Neural cell (in vitro differentiated cells): ENCODE measurements around the gene ZBTB7C. TPM values are rescaled to one million over a fixed set of nuclear protein-coding genes. Genes with fewer than 3 reads are reported as not detected.

Experiments used
- H2AFZ ChIP-seq: fragments of 200-600, 300-800 bp; sonication (generic), shearing (Covaris generic); 2 replicates; pipeline ENCODE4 v1.6.0; 2014; ENCODE audit warnings: low read depth, mild to moderate bottlenecking, antibody characterized with exemption, low read length, moderate library complexity
- H3F3A ChIP-seq: fragments of 200-600 bp; shearing (Covaris generic); 2 replicates; pipeline ENCODE4 v1.6.1; 2016; ENCODE audit warnings: mild to moderate bottlenecking, moderate library complexity, mixed read lengths, antibody characterized with exemption, low read length; ENCODE audit not compliant: insufficient read depth, poor library complexity, severe bottlenecking
- H3K27ac ChIP-seq: fragments of 200-600, 300-800 bp; sonication (generic), shearing (Covaris generic); 2 replicates; pipeline ENCODE4 v1.5.1; 2014; ENCODE audit warnings: mild to moderate bottlenecking, low read length, moderate library complexity
- H3K27me3 ChIP-seq: fragments of 300-800, 200-600 bp; sonication (generic), shearing (Covaris generic); 2 replicates; pipeline ENCODE4 v1.6.0; 2014; ENCODE audit warnings: mild to moderate bottlenecking, low read depth, low read length, moderate library complexity; ENCODE audit not compliant: insufficient read depth
- H3K36me3 ChIP-seq: fragments of 300-800, 200-600 bp; sonication (generic), shearing (Covaris generic); 2 replicates; pipeline ENCODE4 v1.5.1; 2014; ENCODE audit warnings: mild to moderate bottlenecking, antibody characterized with exemption, low read length, moderate library complexity; ENCODE audit not compliant: insufficient read depth
- H3K4me2 ChIP-seq: fragments of 300-800, 200-600 bp; sonication (generic), shearing (Covaris generic); 2 replicates; pipeline ENCODE4 v1.6.0; 2014; ENCODE audit warnings: mild to moderate bottlenecking, low read length
- H3K4me3 ChIP-seq: fragments of 300-800, 200-600 bp; sonication (generic), shearing (Covaris generic); 2 replicates; pipeline ENCODE4 v1.5.1; 2014; ENCODE audit warnings: mild to moderate bottlenecking, low read length, moderate library complexity
- H3K79me2 ChIP-seq: fragments of 200-600 bp; shearing (Covaris generic); replicated peaks from 2 replicates; pipeline ENCODE4 v1.6.0; 2014; ENCODE audit warnings: mild to moderate bottlenecking, low read length, moderate library complexity; ENCODE audit not compliant: insufficient read depth
- H3K9ac ChIP-seq: fragments of 300-800, 200-600 bp; sonication (generic), shearing (Covaris generic); 2 replicates; pipeline ENCODE4 v1.6.1; 2016; ENCODE audit warnings: mild to moderate bottlenecking, low read length, mixed read lengths
- H3K9me2 ChIP-seq: fragments of 200-600 bp; shearing (Covaris generic); 2 replicates; pipeline ENCODE4 v1.6.1; 2016; ENCODE audit warnings: mild to moderate bottlenecking, low read length, mixed read lengths; ENCODE audit not compliant: insufficient read depth
- H3K9me3 ChIP-seq: fragments of 200-600, 300-800 bp; sonication (generic), shearing (Covaris generic); 2 replicates; pipeline ENCODE4 v1.6.1; 2016; ENCODE audit warnings: mild to moderate bottlenecking, mixed run types, low read length, moderate library complexity, mixed read lengths
- H4K20me1 ChIP-seq: fragments of 200-600 bp; shearing (Covaris generic); 2 replicates; pipeline ENCODE4 v1.6.1; 2016; ENCODE audit warnings: mild to moderate bottlenecking, mixed run types; ENCODE audit not compliant: insufficient read depth
- EP300 ChIP-seq: fragments of 450-650 bp; conservative IDR thresholded peaks from 2 replicates; pipeline ENCODE4 v1.6.1; 2014; ENCODE audit warnings: antibody characterized with exemption, mild to moderate bottlenecking, moderate library complexity; ENCODE audit not compliant: poor library complexity, severe bottlenecking
- EZH2 ChIP-seq: fragments of 200-600, 300-800 bp; shearing (Covaris generic), sonication (generic); IDR thresholded peaks from 2 replicates; pipeline ENCODE4 v1.6.1; 2014; ENCODE audit warnings: antibody characterized with exemption, low read length, borderline replicate concordance, mild to moderate bottlenecking; ENCODE audit not compliant: insufficient read depth, poor library complexity, severe bottlenecking
- MXI1 ChIP-seq: fragments of 450-650 bp; conservative IDR thresholded peaks from 2 replicates; pipeline ENCODE4 v1.6.1; 2014; ENCODE audit warnings: antibody characterized with exemption, mild to moderate bottlenecking; ENCODE audit not compliant: poor library complexity, severe bottlenecking
- POLR2AphosphoS5 ChIP-seq: IDR thresholded peaks from 2 replicates; pipeline ENCODE4 v1.6.1; 2012
- RAD21 ChIP-seq: fragments of 450-650 bp; conservative IDR thresholded peaks from 2 replicates; pipeline ENCODE4 v1.6.1; 2014; ENCODE audit warnings: antibody characterized with exemption, mild to moderate bottlenecking, moderate library complexity
- SMC3 ChIP-seq: fragments of 450-650 bp; conservative IDR thresholded peaks from 2 replicates; pipeline ENCODE4 v1.6.1; 2014; ENCODE audit warnings: antibody characterized with exemption, mild to moderate bottlenecking, moderate library complexity; ENCODE audit not compliant: poor library complexity
- TAF1 ChIP-seq: IDR thresholded peaks from 2 replicates; pipeline ENCODE4 v1.6.1; 2012; ENCODE audit warnings: low read depth
- polyA plus RNA-seq: library from polyadenylated mRNA; depleted of rRNA; stranded (reverse); fragments of >200 nt; gene quantifications from 2 replicates; pipeline ENCODE4 v1.2.3, GENCODE V29; 2014
- TF ChIP-seq, protein P1 (sequence below): fragments of 450-650 bp; IDR thresholded peaks from 2 replicates; pipeline ENCODE4 v1.5.1; 2014; ENCODE audit warnings: antibody characterized with exemption, mild to moderate bottlenecking, moderate library complexity; ENCODE audit not compliant: poor library complexity, severe bottlenecking
- TF ChIP-seq, protein P2 (sequence below): IDR thresholded peaks from 2 replicates; pipeline ENCODE4 v1.6.1; 2012; ENCODE audit warnings: borderline replicate concordance

The ZBTB7C gene
- polyA plus RNA-seq, 1 donor from 2014 or later = 2.4 TPM

DNA sequence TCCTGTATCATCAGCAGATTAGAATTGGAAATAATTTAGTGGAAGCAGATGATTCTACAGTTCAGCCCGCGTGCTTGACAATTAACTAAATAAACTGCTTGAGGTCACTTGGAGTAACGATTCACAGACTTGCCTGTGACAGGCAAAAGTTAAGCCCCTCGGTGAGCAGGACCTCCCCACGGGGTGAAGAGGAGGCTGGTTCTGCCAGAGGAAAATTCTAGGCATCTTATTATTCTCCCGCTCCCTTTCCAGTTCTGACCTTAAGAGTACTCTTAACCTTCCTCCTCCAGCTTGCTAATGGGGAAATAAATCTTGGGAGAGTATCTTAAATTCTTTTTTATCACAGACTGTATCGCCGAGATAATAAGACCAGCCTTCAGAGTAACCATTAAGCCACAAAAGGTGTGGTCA is 309.0 kb downstream of the ZBTB7C start:
- no peaks in the 10 kb centered on the region for H3K9me2 ChIP-seq
- H3K9me3 ChIP-seq = no peaks in the 10 kb centered on the region
- H3K4me3 ChIP-seq = no peak overlapping the region
- no peak overlapping the region for H3K4me2 ChIP-seq
- no peaks in the 10 kb centered on the region for H3F3A ChIP-seq
- H3K27ac ChIP-seq = no peak overlapping the region
- H4K20me1 ChIP-seq = no peaks in the 10 kb centered on the region
- no peaks in the 10 kb centered on the region for H3K36me3 ChIP-seq
- TF ChIP-seq MXI1 = no peak
- TF ChIP-seq RAD21 = no peak
- TF ChIP-seq, protein P1, sequence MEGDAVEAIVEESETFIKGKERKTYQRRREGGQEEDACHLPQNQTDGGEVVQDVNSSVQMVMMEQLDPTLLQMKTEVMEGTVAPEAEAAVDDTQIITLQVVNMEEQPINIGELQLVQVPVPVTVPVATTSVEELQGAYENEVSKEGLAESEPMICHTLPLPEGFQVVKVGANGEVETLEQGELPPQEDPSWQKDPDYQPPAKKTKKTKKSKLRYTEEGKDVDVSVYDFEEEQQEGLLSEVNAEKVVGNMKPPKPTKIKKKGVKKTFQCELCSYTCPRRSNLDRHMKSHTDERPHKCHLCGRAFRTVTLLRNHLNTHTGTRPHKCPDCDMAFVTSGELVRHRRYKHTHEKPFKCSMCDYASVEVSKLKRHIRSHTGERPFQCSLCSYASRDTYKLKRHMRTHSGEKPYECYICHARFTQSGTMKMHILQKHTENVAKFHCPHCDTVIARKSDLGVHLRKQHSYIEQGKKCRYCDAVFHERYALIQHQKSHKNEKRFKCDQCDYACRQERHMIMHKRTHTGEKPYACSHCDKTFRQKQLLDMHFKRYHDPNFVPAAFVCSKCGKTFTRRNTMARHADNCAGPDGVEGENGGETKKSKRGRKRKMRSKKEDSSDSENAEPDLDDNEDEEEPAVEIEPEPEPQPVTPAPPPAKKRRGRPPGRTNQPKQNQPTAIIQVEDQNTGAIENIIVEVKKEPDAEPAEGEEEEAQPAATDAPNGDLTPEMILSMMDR = no peak
- TF ChIP-seq TAF1 = no peak
- TF ChIP-seq, protein P2, sequence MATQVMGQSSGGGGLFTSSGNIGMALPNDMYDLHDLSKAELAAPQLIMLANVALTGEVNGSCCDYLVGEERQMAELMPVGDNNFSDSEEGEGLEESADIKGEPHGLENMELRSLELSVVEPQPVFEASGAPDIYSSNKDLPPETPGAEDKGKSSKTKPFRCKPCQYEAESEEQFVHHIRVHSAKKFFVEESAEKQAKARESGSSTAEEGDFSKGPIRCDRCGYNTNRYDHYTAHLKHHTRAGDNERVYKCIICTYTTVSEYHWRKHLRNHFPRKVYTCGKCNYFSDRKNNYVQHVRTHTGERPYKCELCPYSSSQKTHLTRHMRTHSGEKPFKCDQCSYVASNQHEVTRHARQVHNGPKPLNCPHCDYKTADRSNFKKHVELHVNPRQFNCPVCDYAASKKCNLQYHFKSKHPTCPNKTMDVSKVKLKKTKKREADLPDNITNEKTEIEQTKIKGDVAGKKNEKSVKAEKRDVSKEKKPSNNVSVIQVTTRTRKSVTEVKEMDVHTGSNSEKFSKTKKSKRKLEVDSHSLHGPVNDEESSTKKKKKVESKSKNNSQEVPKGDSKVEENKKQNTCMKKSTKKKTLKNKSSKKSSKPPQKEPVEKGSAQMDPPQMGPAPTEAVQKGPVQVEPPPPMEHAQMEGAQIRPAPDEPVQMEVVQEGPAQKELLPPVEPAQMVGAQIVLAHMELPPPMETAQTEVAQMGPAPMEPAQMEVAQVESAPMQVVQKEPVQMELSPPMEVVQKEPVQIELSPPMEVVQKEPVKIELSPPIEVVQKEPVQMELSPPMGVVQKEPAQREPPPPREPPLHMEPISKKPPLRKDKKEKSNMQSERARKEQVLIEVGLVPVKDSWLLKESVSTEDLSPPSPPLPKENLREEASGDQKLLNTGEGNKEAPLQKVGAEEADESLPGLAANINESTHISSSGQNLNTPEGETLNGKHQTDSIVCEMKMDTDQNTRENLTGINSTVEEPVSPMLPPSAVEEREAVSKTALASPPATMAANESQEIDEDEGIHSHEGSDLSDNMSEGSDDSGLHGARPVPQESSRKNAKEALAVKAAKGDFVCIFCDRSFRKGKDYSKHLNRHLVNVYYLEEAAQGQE = no peak
- no peak for TF ChIP-seq POLR2AphosphoS5
- TF ChIP-seq EZH2 = no peak
- TF ChIP-seq EP300 = no peak
- no peak for TF ChIP-seq SMC3
- H3K27me3 ChIP-seq = no peaks in the 10 kb centered on the region
- no peak overlapping the region for H2AFZ ChIP-seq
- no peak overlapping the region for H3K9ac ChIP-seq
- no peaks in the 10 kb centered on the region for H3K79me2 ChIP-seq

DNA sequence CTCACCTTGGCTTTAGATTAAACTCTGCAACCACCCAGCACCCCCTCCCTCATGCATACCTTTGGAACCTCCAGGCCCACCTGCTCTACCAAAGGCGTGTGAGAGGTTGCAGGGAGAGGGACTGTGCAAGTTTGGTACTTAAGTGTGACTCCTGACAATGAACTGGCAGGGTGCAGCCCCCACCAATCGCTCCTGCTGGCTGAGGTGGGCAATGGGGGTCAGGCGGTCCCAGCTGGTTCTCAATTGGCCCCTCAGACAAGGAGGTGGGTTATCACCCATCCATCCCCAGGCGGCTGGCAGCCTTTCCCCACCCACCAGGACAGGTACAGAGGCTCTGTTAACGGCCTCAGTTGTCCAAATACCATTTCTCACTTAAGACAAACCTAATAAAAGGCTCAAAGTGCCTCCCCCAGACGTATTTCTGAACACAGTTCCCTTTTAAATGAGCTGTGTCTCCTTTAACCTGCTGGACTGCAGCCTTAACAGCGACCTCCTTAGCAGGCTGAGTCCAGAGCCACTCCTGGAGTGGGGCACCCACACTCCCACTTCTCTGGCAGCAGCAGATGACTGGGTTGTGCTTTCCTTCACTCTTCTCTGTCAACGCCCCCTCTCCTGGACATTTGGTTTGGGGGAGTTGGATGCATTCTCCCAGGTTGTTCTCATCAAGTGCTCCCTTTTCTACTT is 309.6 kb downstream of the ZBTB7C start:
- H3K9me2 ChIP-seq = no peaks in the 10 kb centered on the region
- H3K27ac ChIP-seq = no peak overlapping the region
- no peaks in the 10 kb centered on the region for H3K36me3 ChIP-seq
- no peaks in the 10 kb centered on the region for H4K20me1 ChIP-seq
- H3K4me2 ChIP-seq = no peak overlapping the region
- no peaks in the 10 kb centered on the region for H3K79me2 ChIP-seq
- H3K4me3 ChIP-seq = no peak overlapping the region
- H3K9me3 ChIP-seq = no peaks in the 10 kb centered on the region
- H2AFZ ChIP-seq = no peak overlapping the region
- H3K27me3 ChIP-seq = no peaks in the 10 kb centered on the region
- no peaks in the 10 kb centered on the region for H3F3A ChIP-seq
- TF ChIP-seq, protein P2 = no peak
- TF ChIP-seq POLR2AphosphoS5 (no peak), SMC3 (no peak), MXI1 (no peak)
- TF ChIP-seq, protein P1 = no peak
- H3K9ac ChIP-seq = no peak overlapping the region
